ENCODE data around the gene SETBP1. TPM values are rescaled to one million over a fixed set of nuclear protein-coding genes. Genes with fewer than 3 reads are reported as not detected.

SETBP1 gene
- total and polyA plus RNA-seq, 2 of the 13 experiments (the other 11 are each of a cell fraction or from before 2014, with no cell fraction given) = 0.18 to 0.65 TPM

DNA sequence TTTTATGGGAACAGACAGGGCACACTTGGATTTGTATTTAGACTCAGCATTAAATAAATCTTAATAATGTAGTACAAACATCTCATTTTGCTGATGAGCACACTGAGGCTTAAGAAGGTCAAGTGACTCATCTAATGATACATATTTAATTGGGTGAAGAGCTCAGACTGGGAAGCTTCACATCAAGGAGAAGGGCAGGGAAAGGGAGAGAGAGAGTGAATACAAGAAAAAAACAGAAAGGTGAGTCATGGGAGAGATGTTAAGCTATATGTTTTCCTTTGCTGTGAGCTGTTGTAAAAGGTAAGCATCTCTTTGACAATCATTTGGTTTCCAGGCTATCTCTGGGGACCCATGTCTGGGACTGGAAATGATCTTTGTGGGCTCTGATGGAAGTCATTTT is 277.8 kb downstream of the SETBP1 start:
- ATAC-seq = no peak
- Histone ChIP-seq H3K4me2 (ENCODE audit: low read depth, low read length) (no peak overlapping the region), H2AFZ (ENCODE audit: low read length) (no peak overlapping the region), H3K27me3 (ENCODE audit: control insufficient read depth in 1 of 2, insufficient read depth in 2 of 2, low read length in 2 of 2) (no peaks in the 10 kb centered on the region), H3K4me1 (ENCODE audit: insufficient read depth, low read length) (no peaks in the 10 kb centered on the region), H3K36me3 (replicated peaks in 1 of 2; ENCODE audit: control insufficient read depth in 1 of 2, insufficient read depth in 2 of 2, low read length in 2 of 2) (no peaks in the 10 kb centered on the region), H3K27ac (ENCODE audit: extremely low read length, insufficient read depth, low read length) (no peak overlapping the region), H3K79me2 (ENCODE audit: insufficient read depth, low read length) (no peaks in the 10 kb centered on the region), H3K9me3 (ENCODE audit: low read length) (peaks cover 4% of the 10 kb centered on the region; the same call in 1 of the 2 replicates), H3K9ac (ENCODE audit: insufficient read depth, low read depth, low read length) (no peak overlapping the region), H3K4me3 (replicated peaks in 1 of 3; ENCODE audit: insufficient read depth in 1 of 3, low read depth in 2 of 3, low read length in 3 of 3) (no peak overlapping the region), H4K20me1 (ENCODE audit: insufficient read depth, low read length) (no peaks in the 10 kb centered on the region)
- no TSS peak for BruUV-seq (replicated peaks)
- in situ Hi-C loops (cut with HindIII; ENCODE audit: extremely low pct_ligation_motif_present, low pct_unique_long_range_greater_than_20kb) = no loop called here
- TF ChIP-seq, protein P1, sequence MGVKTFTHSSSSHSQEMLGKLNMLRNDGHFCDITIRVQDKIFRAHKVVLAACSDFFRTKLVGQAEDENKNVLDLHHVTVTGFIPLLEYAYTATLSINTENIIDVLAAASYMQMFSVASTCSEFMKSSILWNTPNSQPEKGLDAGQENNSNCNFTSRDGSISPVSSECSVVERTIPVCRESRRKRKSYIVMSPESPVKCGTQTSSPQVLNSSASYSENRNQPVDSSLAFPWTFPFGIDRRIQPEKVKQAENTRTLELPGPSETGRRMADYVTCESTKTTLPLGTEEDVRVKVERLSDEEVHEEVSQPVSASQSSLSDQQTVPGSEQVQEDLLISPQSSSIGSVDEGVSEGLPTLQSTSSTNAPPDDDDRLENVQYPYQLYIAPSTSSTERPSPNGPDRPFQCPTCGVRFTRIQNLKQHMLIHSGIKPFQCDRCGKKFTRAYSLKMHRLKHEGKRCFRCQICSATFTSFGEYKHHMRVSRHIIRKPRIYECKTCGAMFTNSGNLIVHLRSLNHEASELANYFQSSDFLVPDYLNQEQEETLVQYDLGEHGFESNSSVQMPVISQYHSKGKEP (CRISPR knock-in tag; IDR thresholded peaks at IDR 0.05) = no peak
- no peak for TF ChIP-seq MXD4 (CRISPR knock-in tag; IDR thresholded peaks at IDR 0.05)
- TF ChIP-seq MTF1 (CRISPR knock-in tag; IDR thresholded peaks at IDR 0.05) = no peak
- no peak for TF ChIP-seq ZHX1 (CRISPR knock-in tag; IDR thresholded peaks at IDR 0.05; ENCODE audit: low read depth)
- TF ChIP-seq, protein P2, sequence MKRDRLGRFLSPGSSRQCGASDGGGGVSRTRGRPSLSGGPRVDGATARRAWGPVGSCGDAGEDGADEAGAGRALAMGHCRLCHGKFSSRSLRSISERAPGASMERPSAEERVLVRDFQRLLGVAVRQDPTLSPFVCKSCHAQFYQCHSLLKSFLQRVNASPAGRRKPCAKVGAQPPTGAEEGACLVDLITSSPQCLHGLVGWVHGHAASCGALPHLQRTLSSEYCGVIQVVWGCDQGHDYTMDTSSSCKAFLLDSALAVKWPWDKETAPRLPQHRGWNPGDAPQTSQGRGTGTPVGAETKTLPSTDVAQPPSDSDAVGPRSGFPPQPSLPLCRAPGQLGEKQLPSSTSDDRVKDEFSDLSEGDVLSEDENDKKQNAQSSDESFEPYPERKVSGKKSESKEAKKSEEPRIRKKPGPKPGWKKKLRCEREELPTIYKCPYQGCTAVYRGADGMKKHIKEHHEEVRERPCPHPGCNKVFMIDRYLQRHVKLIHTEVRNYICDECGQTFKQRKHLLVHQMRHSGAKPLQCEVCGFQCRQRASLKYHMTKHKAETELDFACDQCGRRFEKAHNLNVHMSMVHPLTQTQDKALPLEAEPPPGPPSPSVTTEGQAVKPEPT (CRISPR knock-in tag; IDR thresholded peaks at IDR 0.05; ENCODE audit: low read depth) = no peak
- TF ChIP-seq CENPX (CRISPR knock-in tag; IDR thresholded peaks at IDR 0.05) = no peak
- no peak for TF ChIP-seq HBP1 (CRISPR knock-in tag; IDR thresholded peaks at IDR 0.05; ENCODE audit: low read depth)
- TF ChIP-seq EZH2 (conservative IDR thresholded peaks at IDR 0.05; ENCODE audit: low read depth, low read length) = no peak
- no peak for TF ChIP-seq HNRNPLL (IDR thresholded peaks at IDR 0.05; ENCODE audit: low read depth, low read length, poor library complexity, severe bottlenecking)
- TF ChIP-seq DRAP1 (CRISPR knock-in tag; IDR thresholded peaks at IDR 0.05) = no peak
- TF ChIP-seq TERF1 (CRISPR knock-in tag; IDR thresholded peaks at IDR 0.05) = no peak
- FAIRE-seq = no peak
- intact Hi-C loops (cut with micrococcal nuclease; ENCODE audit: unreplicated experiment) = no loop called here
- no peak for DNase-seq (ENCODE audit: low spot score)
- CTCF ChIA-PET (ENCODE audit: low intra/inter-chr PET ratio, low total read pairs) = no interaction called here
- POLR2A ChIA-PET = no interaction called here
